Measurements from ENCODE around the gene IL16. TPM values are rescaled to one million over a fixed set of nuclear protein-coding genes. Genes with fewer than 3 reads are reported as not detected.
A peak's percentile ranks its signal among the peaks of the same experiment; 100 is the strongest.

The IL16 gene
- total RNA-seq, 4 donors from 2014 or later, result 9.7 to 15.2 (median 10.9) TPM

- intact Hi-C loops (cut with DNase I; ENCODE audit: low total_unique reads), result loop anchor here (5.0 kb wide), 1 partner anchor 239 kb away; no protein-coding TSS in a partner anchor
- peak in 1 of 2 donors; percentile 66 for DNase-seq (ENCODE audit: low spot score in 2 of 2)
- TF ChIP-seq, protein P1, sequence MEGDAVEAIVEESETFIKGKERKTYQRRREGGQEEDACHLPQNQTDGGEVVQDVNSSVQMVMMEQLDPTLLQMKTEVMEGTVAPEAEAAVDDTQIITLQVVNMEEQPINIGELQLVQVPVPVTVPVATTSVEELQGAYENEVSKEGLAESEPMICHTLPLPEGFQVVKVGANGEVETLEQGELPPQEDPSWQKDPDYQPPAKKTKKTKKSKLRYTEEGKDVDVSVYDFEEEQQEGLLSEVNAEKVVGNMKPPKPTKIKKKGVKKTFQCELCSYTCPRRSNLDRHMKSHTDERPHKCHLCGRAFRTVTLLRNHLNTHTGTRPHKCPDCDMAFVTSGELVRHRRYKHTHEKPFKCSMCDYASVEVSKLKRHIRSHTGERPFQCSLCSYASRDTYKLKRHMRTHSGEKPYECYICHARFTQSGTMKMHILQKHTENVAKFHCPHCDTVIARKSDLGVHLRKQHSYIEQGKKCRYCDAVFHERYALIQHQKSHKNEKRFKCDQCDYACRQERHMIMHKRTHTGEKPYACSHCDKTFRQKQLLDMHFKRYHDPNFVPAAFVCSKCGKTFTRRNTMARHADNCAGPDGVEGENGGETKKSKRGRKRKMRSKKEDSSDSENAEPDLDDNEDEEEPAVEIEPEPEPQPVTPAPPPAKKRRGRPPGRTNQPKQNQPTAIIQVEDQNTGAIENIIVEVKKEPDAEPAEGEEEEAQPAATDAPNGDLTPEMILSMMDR (IDR thresholded peaks at IDR 0.05), result no peak
- no peak for TF ChIP-seq POLR2A (IDR thresholded peaks at IDR 0.05)
- 19 to 26% methylated on average over 8 of the region's 8 CpGs for WGBS, 2 donors
- no peak overlapping the region for H3K4me3 ChIP-seq (ENCODE audit: low read depth, poor library complexity, severe bottlenecking)
These were observed 141.7 kb downstream of the IL16 start for GRCh38 chr15:81338170-81339007.

DNA sequence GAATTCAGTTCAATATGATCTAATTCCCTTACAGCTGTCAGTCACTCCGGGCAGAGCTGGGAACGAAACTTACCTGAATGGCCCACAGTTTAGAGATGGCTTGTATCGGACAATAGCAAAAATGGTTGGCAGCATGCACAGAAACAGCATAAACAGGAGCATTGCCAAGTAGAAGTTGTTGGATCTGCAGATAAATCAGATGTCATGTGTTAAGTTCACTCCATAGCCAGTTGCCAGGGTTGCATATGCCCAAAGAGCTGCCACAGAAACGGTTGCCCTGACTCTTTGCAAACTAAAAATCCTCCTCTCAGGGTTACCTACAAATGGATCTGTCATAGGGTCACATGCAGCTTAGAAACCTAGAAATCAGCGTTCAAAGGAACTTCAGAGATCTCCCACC lies 142.6 kb downstream of the IL16 start:
- H3K4me3 ChIP-seq (ENCODE audit: low read depth, poor library complexity, severe bottlenecking), result no peak overlapping the region
- intact Hi-C loops (cut with DNase I; ENCODE audit: low total_unique reads), result loop anchor here (5.0 kb wide), 1 partner anchor 238 kb away; no protein-coding TSS in a partner anchor
- no peak for TF ChIP-seq POLR2A (IDR thresholded peaks at IDR 0.05)
- TF ChIP-seq, protein P1 (IDR thresholded peaks at IDR 0.05), result no peak
- WGBS, 2 donors, result 50 to 53% methylated on average over 5 of the region's 5 CpGs
- no peak for DNase-seq (ENCODE audit: low spot score in 2 of 2)

- H3K4me3 ChIP-seq (ENCODE audit: low read depth, poor library complexity, severe bottlenecking), result no peak overlapping the region
- intact Hi-C loops (cut with DNase I; ENCODE audit: low total_unique reads), result loop anchor here (5.0 kb wide), 1 partner anchor 237 kb away; no protein-coding TSS in a partner anchor
- 70 to 74% methylated on average over 4 of the region's 4 CpGs for WGBS, 2 donors
- DNase-seq (ENCODE audit: low spot score in 2 of 2), result no peak
- TF ChIP-seq, protein P1 (IDR thresholded peaks at IDR 0.05), result no peak
- TF ChIP-seq POLR2A (IDR thresholded peaks at IDR 0.05), result no peak
These were observed 143.2 kb downstream of the IL16 start for GRCh38 chr15:81339851-81340250.

GRCh38 chr15:81341351-81341750 lies 144.7 kb downstream of the IL16 start:
- no peak overlapping the region for H3K4me3 ChIP-seq (ENCODE audit: low read depth, poor library complexity, severe bottlenecking)
- no peak for DNase-seq (ENCODE audit: low spot score in 2 of 2)
- WGBS, 2 donors, result 94 to 97% methylated on average over 4 of the region's 4 CpGs
- intact Hi-C loops (cut with DNase I; ENCODE audit: low total_unique reads), result no loop called here
- TF ChIP-seq, protein P1 (IDR thresholded peaks at IDR 0.05), result no peak
- TF ChIP-seq POLR2A (IDR thresholded peaks at IDR 0.05), result no peak

- TF ChIP-seq, protein P1 (IDR thresholded peaks at IDR 0.05), result no peak
- no peak for TF ChIP-seq POLR2A (IDR thresholded peaks at IDR 0.05)
- no peak for DNase-seq (ENCODE audit: low spot score in 2 of 2)
- 87 to 90% methylated on average over 4 of the region's 4 CpGs for WGBS, 2 donors
- intact Hi-C loops (cut with DNase I; ENCODE audit: low total_unique reads), result no loop called here
- no peak overlapping the region for H3K4me3 ChIP-seq (ENCODE audit: low read depth, poor library complexity, severe bottlenecking)
These were observed 146.7 kb downstream of the IL16 start for GRCh38 chr15:81343371-81343770.
